NCI-H2196 (cell line): ENCODE results near the gene EID3.

Source experiments
- DNase-seq: peaks from one replicate; lab custom pipeline; 2025; ENCODE audit not compliant: unreplicated experiment; lab: John Stamatoyannopoulos, UW

The EID3 gene

DNA sequence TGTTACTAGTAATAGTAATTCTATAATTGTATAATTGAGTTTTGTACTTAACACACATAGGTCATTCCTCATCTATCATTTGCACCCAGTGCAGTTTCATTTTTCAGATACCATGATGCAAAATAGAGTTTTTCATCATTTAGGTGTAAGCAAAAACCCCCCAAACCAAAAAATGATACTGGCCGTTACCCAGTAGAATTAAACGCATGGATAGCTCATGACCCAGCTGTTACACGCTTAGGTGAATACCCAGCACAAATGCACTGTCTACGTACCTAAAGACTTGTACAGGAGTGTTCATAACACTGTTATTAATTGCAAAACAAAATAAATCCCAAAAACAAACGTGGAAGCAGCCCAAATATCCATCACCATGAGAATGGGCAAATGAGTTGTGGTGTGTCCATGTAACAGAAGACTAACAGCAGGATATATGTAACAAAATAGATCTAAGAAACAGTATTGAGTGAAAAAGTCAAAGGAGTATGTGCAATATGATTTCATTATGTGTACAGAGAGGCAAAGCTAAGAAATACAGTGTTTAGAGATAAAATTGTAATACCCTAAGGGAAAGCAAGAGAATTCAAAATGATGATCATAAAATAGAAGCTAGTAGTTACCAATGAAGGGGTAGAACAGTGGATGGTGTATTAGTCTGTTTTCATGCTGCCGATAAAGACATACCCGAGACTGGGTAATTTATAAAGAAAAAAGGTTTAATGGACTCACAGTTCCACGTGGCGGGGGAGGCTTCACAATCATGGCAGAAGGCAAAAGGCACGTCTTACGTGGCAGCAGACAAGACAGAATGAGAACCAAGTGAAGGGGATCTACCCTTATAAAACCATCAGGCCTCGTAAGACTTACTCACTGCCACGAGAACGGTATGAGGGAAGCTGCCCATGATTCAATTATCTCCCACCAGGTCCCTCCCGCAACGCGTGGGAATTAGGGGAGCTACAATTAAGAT is 49.8 kb downstream of the EID3 start:
- no peak for DNase-seq

DNA sequence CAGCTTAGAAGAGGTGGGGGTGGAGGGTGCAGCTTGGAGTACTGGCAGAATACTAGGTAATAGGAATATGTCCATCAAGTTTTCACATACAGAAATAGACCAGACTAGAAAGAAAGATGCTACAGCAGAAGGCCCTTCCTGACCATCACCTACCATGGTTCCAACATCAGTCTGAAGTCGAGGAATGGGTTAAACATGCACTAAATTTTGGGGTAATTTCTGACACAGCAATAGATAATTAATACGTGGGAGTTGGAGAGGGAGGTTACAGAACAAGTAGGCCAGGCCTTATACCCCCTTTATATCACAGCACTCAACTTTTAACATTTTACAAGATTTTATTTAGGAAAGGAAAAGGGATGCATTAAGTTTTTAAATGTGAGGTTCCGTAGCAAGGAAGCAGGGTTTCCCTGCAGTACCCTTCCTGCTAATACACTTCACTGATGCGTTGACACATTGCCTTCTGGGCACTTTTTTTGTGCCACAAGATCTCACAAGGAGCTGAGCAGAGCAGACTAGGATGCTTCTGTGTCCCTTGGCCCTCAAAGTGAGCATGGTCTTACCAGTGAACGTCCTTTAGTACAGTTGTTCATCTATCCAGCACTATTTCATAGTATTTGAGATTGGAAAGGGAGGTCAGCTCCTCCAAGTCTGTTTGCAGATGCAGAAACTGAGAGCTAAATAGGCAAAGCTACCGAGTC is 50.8 kb downstream of the EID3 start:
- no peak for DNase-seq
